KOPT-K1 (cell line): Measurements from ENCODE around the gene SLC12A6.
"Not testable (repeated sequence)": the region's sequence is repeated elsewhere in the genome, so short reads cannot be mapped to it uniquely, and the experiment has no call there.

ENCODE experiments used
- H3K27ac ChIP-seq: fragments of 200-600 bp; sonication (generic); 2 replicates; pipeline ENCODE4 v1.5.1; 2016; ENCODE audit warnings: antibody characterized with exemption, mild to moderate bottlenecking, low read depth, low read length; ENCODE audit not compliant: poor library complexity, severe bottlenecking
- H3K36me3 ChIP-seq: fragments of 200-600 bp; sonication (generic); 2 replicates; pipeline ENCODE4 v1.5.1; 2017; ENCODE audit warnings: antibody characterized with exemption, mild to moderate bottlenecking, low read length, moderate library complexity; ENCODE audit not compliant: insufficient read depth
- H3K9me3 ChIP-seq: fragments of 200-600 bp; sonication (generic); 2 replicates; pipeline ENCODE4 v1.5.1; 2017; ENCODE audit warnings: antibody characterized with exemption, low read length, mild to moderate bottlenecking; ENCODE audit not compliant: insufficient read depth, poor library complexity, severe bottlenecking

Gene SLC12A6

DNA sequence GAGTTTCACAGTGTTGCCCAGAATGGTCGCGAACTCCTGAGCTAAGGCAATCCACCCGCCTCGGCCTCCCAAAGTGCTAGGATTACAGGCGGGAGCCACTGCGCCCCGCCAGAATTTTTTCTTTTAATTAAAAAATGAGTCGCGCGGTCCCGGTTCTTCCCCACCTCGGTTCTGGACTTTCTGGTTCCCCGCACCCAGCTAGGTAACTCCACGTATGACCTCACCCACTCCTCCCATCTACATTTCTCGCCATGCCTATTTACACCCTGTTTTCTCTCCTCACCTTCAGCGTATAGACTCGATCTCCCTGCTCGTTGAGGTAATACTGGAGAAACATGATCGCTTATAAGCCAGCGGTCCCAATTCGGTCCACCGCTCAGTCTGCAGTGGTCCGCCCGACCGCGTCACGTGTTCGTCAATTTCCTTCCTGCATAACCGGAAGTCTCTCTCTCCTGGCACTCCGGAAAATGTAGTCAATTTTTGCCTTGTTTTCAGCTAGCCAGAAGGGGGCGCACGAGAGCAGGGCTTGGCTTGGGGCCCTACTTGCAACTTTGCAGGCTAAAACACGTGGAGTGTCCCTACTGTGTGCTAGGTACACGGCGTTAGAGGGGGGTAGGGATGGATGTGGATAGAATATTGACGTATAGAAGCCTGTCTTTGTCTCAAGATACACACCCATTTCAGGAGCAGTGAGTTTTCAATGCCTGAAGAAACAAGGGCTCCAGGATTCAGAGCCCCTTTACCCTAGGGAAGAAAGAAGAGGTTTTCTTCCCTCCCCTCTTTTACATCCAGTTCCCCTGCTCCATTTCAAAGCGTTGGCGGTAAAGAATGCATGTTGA is 5.4 kb upstream of the SLC12A6 start, which contains the start of the genes NOP10 and NUTM1:
TSS of gene NOP10 (minus strand) at position 400 of the 839 bp plus-strand sequence. CDS start at position 337, 63 bp downstream.
TSS of gene NUTM1 (plus strand) at position 579 of the 839 bp plus-strand sequence. CDS start 382 bp downstream, outside the sequence.
- H3K9me3 ChIP-seq: no peaks in the 10 kb centered on the region
- H3K27ac ChIP-seq: peak within 1 kb of the TSS; percentile 81
- H3K36me3 ChIP-seq: peaks cover 36% of the 10 kb centered on the region

GRCh38 chr15:34342213-34342736 is 4.7 kb upstream of the SLC12A6 start:
- peaks cover 36% of the 10 kb centered on the region for H3K36me3 ChIP-seq
- not testable (repeated sequence) for H3K9me3 ChIP-seq
- H3K27ac ChIP-seq: peak overlapping the region; percentile 81

DNA sequence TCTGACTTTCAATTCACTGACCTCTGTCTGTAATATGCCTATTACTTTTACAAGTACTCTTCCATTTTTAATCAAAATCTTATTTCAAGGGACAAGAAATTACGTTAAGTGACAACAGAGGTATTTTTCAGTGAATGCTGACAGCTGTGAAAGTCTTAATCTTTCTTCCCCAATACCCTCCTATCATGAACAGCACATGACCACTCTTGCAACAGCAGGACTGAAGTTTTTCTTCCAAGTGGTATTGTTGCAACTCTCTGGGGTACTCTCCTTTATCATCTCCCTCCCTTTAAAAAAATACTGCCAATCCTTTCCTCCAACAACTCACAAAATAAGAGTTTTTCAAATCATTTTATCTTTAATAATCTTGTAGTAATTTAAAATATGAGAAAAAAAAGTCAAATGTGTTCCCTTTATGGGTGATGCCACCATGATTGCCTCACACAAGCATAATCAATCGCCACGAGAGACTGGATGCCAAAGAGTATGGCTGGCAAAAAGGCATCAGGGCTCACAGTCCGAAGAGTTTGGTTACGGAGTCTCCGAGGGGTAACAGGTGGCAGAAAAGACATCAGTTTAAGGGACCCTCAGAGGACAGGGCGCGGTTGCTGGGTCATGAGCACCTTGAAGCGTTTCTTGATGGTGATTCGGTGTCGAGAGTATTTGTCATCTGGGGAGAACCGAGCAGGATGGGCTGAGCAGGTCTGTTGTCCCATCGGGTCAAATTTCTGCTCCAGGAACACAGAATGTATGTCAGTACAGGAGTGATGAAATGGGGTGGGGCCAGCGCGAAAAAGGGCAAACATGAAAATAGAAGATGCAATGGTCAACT is 4.0 kb upstream of the SLC12A6 start:
- Histone ChIP-seq H3K36me3 (peaks cover 36% of the 10 kb centered on the region), H3K9me3 (no peaks in the 10 kb centered on the region), H3K27ac (no peak overlapping the region)

DNA sequence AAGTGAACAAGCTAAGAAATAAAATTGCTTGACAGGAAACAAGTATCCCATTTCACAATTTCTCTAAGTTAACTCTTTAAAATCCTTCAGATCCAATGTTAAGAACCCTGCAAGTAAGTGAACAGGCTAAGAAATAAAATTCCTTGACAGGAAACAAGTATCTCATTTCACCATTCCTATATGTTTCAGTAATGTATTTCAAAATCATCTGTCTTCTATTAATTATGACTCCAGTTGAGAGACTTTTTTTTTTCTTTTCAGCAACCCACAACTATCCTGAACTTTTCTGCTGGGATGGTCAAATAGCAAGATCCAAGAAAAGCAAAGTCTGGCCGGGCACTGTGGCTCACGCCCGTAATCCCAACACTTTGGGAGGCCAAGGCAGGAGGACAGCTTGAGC is 2.4 kb upstream of the SLC12A6 start:
- H3K36me3 ChIP-seq: peaks cover 36% of the 10 kb centered on the region
- no peak overlapping the region for H3K27ac ChIP-seq
- no peaks in the 10 kb centered on the region for H3K9me3 ChIP-seq

GRCh38 chr15:34338347-34338746 is 766 bp upstream of the SLC12A6 start:
- Histone ChIP-seq H3K9me3 (no peaks in the 10 kb centered on the region), H3K27ac (peak overlapping the region; percentile 95)

DNA sequence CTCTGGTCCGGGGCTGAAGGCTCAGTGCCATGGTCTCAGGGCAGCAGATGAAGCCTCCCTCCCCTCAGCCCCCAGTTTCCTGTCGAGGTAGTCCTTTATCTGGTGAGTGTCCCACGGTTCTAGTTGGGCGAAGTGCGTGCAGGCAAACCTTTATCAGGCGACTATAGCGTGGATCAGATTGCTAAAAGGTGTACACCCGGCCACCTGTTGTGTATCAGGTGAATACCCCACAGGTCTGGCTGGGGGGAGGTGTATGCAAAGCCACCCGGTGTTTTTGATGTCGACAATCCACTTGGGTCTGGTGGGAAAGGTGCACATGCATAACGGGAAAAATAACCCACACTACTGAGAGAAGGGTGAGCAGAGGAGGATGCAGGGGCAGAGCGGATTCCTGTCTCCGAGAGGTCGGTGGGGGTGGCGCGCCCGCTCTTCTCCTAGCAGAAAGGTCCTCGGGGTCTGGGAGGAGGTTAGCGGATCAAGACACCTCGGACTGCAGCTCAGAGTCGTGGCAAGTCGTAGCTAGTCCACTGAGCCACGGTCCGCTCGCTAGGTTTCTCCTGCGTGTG is 507 bp downstream of the SLC12A6 start:
- Histone ChIP-seq H3K9me3 (no peaks in the 10 kb centered on the region), H3K27ac (peak overlapping the region; percentile 95), H3K36me3 (peaks cover 36% of the 10 kb centered on the region)

More at GRCh38 chr15:34338347-34338746, 766 bp upstream of the SLC12A6 start:
- H3K36me3 ChIP-seq: peaks cover 36% of the 10 kb centered on the region

DNA sequence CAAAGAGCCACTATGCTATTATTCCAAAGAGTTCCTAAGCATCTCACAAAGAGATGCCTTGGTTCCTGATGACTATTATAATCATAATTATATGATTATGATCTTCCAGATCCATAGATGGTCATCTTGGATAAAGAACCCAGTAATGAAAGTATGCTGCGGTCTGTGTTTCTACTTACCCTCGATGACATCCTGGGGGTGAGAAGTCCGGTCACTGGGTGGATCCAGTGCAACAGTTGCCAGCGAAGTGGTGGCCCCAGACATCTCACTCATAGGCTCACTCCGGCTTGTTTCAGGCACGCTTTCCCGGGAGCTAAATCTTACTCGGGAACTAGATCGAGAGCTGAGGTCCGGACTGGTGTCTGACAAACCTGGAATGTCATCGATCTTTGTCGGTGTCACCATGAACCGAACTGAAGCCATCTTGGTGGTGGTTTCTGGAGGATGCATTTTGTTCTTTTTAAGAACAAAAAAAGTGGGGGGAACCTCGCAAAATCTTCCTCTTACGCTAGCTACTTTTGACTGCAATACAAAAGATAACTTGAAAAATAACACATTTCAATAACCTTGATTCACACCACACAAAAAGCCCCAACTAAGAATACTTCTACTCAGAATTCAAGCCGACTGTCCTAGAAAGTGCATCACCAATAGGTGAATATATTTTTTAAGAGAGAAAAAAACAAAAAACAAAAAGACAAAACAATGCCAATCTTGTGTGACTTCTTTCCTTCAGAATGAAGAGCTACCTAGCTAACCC is 1.2 kb downstream of the SLC12A6 start:
- Histone ChIP-seq H3K27ac (peak overlapping the region; percentile 95), H3K9me3 (no peaks in the 10 kb centered on the region), H3K36me3 (peaks cover 31% of the 10 kb centered on the region)

DNA sequence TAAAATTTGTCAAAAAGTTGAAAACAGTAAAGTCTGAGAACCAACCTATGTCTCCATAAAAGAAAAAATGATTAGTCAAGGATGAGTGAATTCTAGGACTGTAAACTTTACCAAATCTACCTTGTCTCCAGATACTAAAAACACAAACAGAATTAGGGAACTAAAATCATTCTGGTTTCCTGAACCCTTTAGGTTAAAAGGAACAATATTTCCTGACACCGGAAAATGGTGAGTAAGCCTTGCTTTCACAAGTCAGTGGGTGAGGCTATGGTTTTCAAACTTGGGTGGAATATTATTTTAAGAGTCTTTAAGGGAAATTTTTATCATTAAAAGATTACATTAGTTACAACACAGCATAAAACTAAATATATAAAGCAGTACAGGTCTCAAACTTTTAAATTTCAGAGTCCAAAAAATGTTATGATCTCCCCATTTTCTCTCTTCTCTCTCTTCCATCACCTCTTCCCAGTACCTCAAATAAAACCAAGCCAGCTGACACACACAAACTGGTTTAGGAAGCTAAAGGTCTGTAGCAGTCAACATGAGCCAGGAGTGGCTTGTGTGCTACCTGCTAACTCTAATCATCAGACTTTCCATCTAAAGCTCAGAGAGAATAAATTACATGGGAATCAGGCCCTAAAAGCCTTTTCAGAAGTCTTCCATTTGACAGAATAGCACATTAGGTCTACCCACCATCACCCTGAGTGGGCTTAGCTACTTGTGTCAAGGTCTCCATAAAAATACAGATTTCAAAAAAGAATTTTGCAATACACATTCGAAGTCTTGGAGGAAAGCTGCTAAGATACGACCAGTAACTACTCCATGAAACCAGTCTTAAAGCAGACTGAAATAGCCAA is 2.2 kb downstream of the SLC12A6 start:
- H3K27ac ChIP-seq: peak overlapping the region; percentile 95
- H3K36me3 ChIP-seq: peaks cover 21% of the 10 kb centered on the region
- H3K9me3 ChIP-seq: no peaks in the 10 kb centered on the region

- Histone ChIP-seq H3K27ac (peak overlapping the region; percentile 95), H3K9me3 (no peaks in the 10 kb centered on the region), H3K36me3 (peaks cover 14% of the 10 kb centered on the region)
Observed at GRCh38 chr15:34334672-34335071, 2.9 kb downstream of the SLC12A6 start.

DNA sequence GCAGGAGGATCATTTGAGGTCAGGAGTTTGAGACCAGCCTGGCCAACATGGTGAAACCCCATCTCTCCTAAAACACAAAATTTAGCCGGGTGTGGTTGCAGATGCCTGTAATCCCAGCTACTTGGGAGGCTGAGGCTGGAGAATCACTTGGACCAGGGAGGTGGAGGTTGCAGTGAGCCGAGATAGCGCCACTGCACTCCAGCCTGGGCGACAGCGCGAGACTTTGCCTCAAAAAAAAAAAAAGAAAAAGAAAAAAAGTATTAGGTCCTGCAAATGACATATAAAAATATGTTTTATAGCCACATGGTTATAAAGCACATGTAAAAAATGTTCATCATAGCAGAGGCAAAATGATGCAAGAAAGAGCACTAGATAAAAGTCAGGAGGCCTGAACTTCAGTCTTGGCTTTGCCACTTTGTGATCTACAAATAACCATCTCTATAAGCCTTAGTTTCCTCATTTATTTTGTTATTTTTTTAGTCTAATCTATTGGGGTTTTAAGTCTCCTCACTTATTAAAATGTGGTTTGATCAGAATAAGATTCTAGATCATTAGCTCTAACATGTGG is 4.9 kb downstream of the SLC12A6 start:
- Histone ChIP-seq H3K9me3 (no peaks in the 10 kb centered on the region), H3K36me3 (no peaks in the 10 kb centered on the region), H3K27ac (peak overlapping the region; percentile 95)

- Histone ChIP-seq H3K27ac (peak overlapping the region; percentile 95), H3K9me3 (no peaks in the 10 kb centered on the region)
Observed at GRCh38 chr15:34331809-34332208, 5.8 kb downstream of the SLC12A6 start.

DNA sequence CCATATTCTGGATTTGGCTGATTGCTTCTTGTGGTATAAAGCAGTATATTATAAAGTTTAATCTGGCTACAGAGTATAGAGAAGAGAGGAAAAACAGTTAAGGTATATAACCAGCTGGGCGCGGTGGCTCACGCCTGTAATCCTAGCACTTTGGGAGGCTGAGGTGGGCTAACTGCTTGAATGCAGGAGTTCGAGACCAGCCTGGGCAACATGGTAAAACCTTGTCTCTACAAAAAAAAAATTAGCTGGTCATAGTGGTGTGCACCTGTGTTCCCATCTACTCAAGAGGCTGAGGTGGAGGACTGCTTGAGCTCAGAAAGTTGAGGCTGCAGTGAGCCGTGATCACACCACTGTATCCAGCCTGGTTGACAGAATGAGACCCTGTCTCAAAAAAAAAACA is 7.3 kb downstream of the SLC12A6 start:
- Histone ChIP-seq H3K9me3 (no peaks in the 10 kb centered on the region), H3K36me3 (no peaks in the 10 kb centered on the region), H3K27ac (peak overlapping the region; percentile 95)

More at GRCh38 chr15:34331809-34332208, 5.8 kb downstream of the SLC12A6 start:
- H3K36me3 ChIP-seq: no peaks in the 10 kb centered on the region

- H3K9me3 ChIP-seq: no peaks in the 10 kb centered on the region
- H3K36me3 ChIP-seq: no peaks in the 10 kb centered on the region
- H3K27ac ChIP-seq: peak overlapping the region; percentile 95
Observed at GRCh38 chr15:34329006-34329405, 8.6 kb downstream of the SLC12A6 start.
